ENCODE measurements around the gene COL6A3. TPM values are rescaled to one million over a fixed set of nuclear protein-coding genes. Genes with fewer than 3 reads are reported as not detected.

Gene COL6A3
- total and polyA plus RNA-seq, 2 donors, result 412 to 1,173 TPM

DNA sequence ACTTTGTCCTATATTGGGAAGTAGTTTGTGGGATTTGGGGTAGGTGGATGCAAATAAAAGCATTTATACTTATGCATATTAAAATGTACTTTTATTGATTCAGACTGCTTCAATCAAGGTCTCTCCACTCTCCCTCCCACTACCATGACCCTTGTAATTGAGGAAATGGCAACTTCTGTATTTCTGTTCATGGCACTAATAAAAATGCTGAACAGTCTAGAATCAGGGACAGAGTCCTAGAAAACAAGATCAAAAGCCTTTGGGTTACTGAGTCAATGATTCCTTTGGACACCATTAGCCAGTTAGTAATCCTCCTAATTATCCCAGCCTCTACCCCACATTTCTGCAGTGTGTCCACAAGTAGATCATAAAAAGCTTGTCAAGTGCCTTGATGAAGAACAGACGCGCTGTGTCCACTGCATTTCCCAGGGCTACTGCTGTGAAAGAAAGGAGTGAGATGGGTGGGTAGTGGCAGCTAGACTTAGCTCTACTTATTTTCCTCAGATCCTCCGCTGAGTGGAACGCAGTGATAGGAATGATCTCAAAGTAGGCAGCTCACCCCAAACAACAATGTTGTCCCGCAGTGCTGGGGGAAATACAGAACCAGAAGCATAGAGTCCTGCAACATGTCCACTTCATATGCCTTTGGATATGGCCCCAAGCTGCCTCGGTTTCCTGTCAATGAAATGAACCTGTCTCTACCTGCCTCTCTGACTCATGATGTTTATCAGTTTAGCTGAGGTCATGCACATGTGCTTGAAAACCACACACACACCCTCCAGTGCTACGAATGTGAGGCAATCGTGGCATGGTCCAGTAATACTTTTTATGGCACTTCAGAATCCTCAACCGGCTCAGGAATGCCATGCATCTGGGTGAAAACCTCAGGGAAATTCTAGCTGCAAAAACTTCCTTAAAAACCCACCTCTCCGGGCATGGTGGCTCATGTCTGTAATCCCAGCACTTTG is 115.5 kb downstream of the COL6A3 start:
- WGBS, result 48% methylated on average over 10 of the region's 10 CpGs
- H3K4me1 ChIP-seq (ENCODE audit: insufficient read depth), result peaks cover 3% of the 10 kb centered on the region
- no peak for DNase-seq (ENCODE audit: extremely low spot score)

DNA sequence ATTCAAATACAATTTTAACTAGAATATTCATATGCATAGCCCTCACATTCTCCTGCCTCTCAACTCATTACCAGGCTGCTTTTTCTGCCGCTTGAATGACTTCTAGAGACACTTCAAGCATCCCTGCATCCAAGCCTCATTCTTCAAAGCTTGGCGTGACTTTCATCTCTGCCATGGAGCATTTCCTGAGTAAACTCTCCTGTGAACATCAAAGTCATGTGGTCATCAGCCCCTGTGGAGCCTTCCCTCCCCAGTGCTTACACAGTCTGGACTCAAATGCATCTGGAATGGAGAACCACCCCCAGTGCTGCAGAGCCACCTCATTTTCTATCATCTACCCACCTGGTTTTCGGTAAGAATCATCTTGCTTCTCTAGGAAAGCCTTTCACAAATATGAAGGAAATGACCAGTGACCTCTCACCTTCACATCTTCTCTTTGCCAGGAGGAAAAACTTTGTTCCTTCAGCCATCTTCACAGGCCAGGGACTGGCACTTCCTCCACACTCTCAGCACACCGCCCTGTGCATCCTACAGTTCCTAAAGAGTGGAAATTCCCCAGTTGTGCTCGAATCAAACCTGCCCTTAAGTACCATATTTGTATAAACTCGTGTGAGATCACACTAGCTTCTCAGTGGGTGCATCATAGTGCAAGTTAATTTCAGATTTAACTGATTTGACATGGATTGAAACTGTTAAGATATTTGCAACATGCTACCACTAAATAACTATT is 116.4 kb downstream of the COL6A3 start:
- WGBS, result 67% methylated on average over 6 of the region's 6 CpGs
- Histone ChIP-seq H3K36me3 (ENCODE audit: insufficient read depth) (no peaks in the 10 kb centered on the region), H3K4me3 (ENCODE audit: low read depth, low read length) (no peak overlapping the region), H3K27ac (ENCODE audit: low read depth) (peak overlapping the region; percentile 28), H3K4me1 (ENCODE audit: insufficient read depth) (peaks cover 3% of the 10 kb centered on the region)
- DNase-seq (ENCODE audit: extremely low spot score), result no peak

More for the DNA sequence above, 115.5 kb downstream of the COL6A3 start:
- H3K27ac ChIP-seq (ENCODE audit: low read depth), result peak overlapping the region; percentile 68
- no peak overlapping the region for H3K4me3 ChIP-seq (ENCODE audit: low read depth, low read length)
- H3K36me3 ChIP-seq (ENCODE audit: insufficient read depth), result no peaks in the 10 kb centered on the region

DNA sequence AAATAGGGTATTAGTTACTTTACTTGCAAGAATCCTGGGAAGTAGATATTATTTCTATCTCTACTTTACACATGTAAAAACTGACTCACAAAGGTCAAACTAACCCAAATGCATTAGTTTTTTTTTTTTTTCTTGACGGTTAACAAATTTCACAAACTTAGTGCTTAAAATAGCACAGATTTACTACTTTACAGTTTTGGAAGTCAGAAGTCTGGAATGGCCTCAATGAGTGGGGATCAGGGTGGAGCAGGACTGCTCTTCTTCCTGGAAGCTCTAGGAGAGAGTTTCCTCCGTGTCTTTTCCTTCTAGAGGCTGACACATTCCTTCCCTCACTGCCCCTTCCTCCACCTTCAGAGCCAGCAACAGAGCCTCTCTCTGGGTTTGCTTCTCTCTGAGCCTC is 117.2 kb downstream of the COL6A3 start:
- DNase-seq (ENCODE audit: extremely low spot score), result no peak
- Histone ChIP-seq H3K4me1 (ENCODE audit: insufficient read depth) (peaks cover 3% of the 10 kb centered on the region), H3K27ac (ENCODE audit: low read depth) (peak overlapping the region; percentile 57)

DNA sequence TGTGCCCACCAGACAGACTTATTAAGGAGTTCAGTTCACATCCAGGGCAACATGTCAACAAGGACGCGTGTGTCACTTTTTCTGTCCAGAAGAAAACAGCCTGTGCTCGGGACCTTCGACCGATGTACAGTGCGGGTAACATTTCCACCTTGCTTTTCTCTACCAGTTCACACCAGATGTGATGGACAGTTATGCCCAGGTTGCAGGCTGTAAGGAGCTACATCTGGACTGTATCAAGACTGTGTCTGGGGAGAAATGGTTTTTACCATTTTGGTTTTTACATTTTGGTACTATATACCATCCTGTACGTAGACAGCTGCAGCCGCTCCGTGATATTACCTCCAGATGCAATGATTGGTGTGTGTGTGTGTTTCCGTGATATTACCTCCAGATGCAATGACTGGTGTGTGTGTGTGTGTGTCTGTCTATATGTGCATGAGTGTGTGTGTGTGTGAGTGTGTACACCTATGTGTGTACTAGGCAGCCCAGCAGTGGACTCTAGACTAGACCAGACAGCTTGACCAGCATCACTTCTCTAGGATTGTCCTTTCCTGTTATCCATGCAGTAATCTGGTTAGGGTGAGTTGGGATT is 118.0 kb downstream of the COL6A3 start:
- 96% methylated on average over 10 of the region's 10 CpGs for WGBS

More for the DNA sequence above, 117.2 kb downstream of the COL6A3 start:
- no peaks in the 10 kb centered on the region for H3K36me3 ChIP-seq (ENCODE audit: insufficient read depth)
- no peak overlapping the region for H3K4me3 ChIP-seq (ENCODE audit: low read depth, low read length)
- WGBS, result 22% methylated on average over 2 of the region's 2 CpGs

DNA sequence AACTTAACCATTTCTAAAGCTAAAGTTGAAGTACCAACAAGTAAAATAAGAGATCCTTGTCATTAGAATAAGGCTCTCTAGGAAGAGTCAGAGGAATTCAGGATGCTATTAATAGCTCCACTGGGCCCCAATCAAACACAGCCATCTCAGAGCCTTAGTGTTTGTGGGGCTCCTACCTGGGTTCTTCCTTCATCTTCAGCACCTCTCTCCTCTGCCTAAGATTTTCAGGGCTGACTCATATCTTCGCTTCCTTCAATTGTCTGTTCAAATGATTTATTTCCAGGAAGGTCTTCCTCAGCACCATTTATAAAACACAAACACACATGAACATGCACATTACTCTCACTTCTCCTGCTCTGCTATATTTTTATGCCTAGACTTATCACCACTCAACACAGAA is 119.5 kb downstream of the COL6A3 start:
- no peak for DNase-seq (ENCODE audit: extremely low spot score)
- no peaks in the 10 kb centered on the region for H3K36me3 ChIP-seq (ENCODE audit: insufficient read depth)
- WGBS, result 81% methylated on average over 1 of the region's 1 CpG
- peaks cover 3% of the 10 kb centered on the region for H3K4me1 ChIP-seq (ENCODE audit: insufficient read depth)
- no peak overlapping the region for H3K4me3 ChIP-seq (ENCODE audit: low read depth, low read length)
- no peak overlapping the region for H3K27ac ChIP-seq (ENCODE audit: low read depth)

More for the DNA sequence above, 118.0 kb downstream of the COL6A3 start:
- no peaks in the 10 kb centered on the region for H3K36me3 ChIP-seq (ENCODE audit: insufficient read depth)
- H3K4me3 ChIP-seq (ENCODE audit: low read depth, low read length), result no peak overlapping the region
- H3K4me1 ChIP-seq (ENCODE audit: insufficient read depth), result peaks cover 3% of the 10 kb centered on the region
- H3K27ac ChIP-seq (ENCODE audit: low read depth), result no peak overlapping the region
- DNase-seq (ENCODE audit: extremely low spot score), result no peak

DNA sequence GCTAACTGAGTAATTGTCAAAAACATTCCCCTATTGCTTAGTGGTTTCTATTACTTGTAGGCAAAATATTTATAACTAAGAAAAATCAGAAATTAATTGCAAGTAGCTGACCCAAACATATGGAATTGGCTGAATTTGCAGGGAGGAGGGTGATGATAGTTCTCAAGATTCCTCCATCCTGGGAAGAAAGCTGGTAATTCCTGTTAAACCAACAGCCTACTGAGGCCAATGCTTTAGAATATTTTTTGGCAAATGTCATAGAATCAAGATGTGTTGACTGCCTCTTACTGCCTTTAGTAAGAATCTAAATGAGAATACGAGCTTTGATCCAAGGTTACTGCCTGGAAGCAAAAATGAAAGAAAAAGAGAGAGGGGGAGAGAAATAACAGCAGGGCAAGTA is 120.0 kb downstream of the COL6A3 start:
- no peak for DNase-seq (ENCODE audit: extremely low spot score)
- Histone ChIP-seq H3K4me1 (ENCODE audit: insufficient read depth) (peaks cover 1% of the 10 kb centered on the region), H3K36me3 (ENCODE audit: insufficient read depth) (no peaks in the 10 kb centered on the region), H3K4me3 (ENCODE audit: low read depth, low read length) (no peak overlapping the region), H3K27ac (ENCODE audit: low read depth) (no peak overlapping the region)
- WGBS, result 27% methylated on average over 1 of the region's 1 CpG

DNA sequence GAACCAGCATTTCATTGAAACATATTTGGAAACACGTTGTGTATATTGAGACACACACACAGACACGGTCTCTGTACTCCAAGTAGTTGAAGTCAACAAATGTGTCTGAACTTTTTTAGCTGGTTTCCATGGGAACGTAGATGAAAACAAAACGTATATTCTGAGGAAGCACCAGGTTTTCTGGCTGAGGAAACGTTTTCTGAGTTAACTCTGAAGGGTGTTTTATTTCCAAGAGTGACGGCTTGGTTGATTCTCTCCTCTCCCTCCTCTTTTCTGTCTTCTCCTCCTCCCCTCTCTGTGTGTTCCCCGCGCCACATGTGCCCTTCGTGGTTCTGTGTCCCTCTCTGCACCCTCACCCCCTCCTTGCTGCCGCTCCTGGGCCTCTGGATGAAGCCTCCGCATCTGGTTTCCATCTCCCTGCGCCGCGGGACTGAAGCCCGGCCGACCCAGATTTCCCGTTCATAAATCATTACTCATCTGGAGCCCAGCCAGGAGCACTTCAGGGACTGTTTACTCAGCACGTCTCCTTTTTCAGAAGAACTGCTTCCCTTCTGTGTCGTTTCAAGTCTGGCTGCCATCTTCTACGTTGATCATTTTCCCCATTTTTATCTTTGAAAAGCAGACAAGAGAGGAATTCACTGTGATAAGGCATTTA is 122.7 kb downstream of the COL6A3 start:
- no peaks in the 10 kb centered on the region for H3K4me1 ChIP-seq (ENCODE audit: insufficient read depth)
- H3K36me3 ChIP-seq (ENCODE audit: insufficient read depth), result no peaks in the 10 kb centered on the region
- peak; percentile 98 for DNase-seq (ENCODE audit: extremely low spot score)
- H3K4me3 ChIP-seq (ENCODE audit: low read depth, low read length), result no peak overlapping the region
- under 1% methylated on average over 20 of the region's 20 CpGs for WGBS
- H3K27ac ChIP-seq (ENCODE audit: low read depth), result peak overlapping the region; percentile 23

DNA sequence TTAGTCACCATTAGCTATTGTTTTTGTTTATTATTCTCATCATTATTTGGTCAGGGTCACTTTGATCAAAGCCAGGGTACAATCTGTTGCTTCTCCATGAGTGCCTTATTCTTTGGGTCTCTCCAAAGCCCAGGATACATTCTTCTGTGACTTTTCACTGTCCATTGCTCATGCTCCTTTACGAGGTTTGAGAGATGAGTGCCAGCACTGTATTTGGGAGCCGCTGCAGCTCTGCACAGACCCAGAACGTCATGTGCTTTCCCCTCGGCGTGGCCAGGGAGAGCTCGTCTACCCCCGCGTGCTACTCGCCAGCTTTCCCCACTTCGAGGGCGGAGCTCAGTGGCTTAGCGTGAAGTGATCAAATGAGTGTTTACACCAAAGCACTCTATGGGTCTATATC is 123.7 kb downstream of the COL6A3 start:
- H3K36me3 ChIP-seq (ENCODE audit: insufficient read depth), result no peaks in the 10 kb centered on the region
- 25% methylated on average over 12 of the region's 12 CpGs for WGBS
- no peak overlapping the region for H3K4me3 ChIP-seq (ENCODE audit: low read depth, low read length)
- no peak for DNase-seq (ENCODE audit: extremely low spot score)
- H3K4me1 ChIP-seq (ENCODE audit: insufficient read depth), result no peaks in the 10 kb centered on the region
- peak overlapping the region; percentile 65 for H3K27ac ChIP-seq (ENCODE audit: low read depth)

DNA sequence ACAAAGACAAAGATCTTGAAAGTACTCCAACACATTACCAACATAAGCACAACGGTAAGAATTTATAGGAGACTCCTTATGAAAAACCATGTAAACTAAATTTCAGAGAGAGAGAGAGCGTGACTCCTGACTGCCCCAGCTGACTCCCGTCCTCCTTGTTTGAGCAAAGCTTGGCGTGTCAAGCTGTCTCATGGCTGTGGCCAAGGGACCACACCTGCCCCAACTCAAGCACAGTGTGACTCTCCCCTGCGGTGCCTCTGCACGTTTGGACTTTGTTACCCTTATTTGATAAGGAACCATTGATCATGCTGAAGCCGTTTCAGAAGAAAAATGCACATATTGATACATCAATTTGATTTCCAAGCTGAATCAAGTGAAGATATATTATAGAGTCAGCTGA is 124.8 kb downstream of the COL6A3 start:
- WGBS, result 43% methylated on average over 7 of the region's 7 CpGs
- no peak overlapping the region for H3K27ac ChIP-seq (ENCODE audit: low read depth)
- no peak for DNase-seq (ENCODE audit: extremely low spot score)
- H3K4me3 ChIP-seq (ENCODE audit: low read depth, low read length), result no peak overlapping the region
- H3K4me1 ChIP-seq (ENCODE audit: insufficient read depth), result no peaks in the 10 kb centered on the region
- H3K36me3 ChIP-seq (ENCODE audit: insufficient read depth), result no peaks in the 10 kb centered on the region

DNA sequence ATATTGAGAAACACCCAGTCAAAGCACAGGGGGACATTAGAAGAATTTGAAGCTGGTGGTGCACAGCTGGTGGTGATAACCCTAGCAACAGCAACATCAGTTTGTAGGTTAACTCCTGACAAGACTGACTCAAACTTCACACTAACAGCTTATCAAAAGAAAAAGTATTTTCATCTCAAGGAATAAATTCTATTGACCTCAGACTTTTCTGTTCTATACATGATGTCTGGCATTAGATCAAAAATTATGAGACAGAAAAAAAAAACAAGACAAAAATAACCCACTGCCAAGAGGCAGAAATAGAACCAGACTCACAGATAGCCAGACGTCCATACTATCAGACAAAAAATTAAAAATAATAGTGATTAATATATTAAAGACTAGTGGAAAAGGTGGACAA is 126.1 kb downstream of the COL6A3 start:
- 66% methylated on average over 1 of the region's 1 CpG for WGBS

DNA sequence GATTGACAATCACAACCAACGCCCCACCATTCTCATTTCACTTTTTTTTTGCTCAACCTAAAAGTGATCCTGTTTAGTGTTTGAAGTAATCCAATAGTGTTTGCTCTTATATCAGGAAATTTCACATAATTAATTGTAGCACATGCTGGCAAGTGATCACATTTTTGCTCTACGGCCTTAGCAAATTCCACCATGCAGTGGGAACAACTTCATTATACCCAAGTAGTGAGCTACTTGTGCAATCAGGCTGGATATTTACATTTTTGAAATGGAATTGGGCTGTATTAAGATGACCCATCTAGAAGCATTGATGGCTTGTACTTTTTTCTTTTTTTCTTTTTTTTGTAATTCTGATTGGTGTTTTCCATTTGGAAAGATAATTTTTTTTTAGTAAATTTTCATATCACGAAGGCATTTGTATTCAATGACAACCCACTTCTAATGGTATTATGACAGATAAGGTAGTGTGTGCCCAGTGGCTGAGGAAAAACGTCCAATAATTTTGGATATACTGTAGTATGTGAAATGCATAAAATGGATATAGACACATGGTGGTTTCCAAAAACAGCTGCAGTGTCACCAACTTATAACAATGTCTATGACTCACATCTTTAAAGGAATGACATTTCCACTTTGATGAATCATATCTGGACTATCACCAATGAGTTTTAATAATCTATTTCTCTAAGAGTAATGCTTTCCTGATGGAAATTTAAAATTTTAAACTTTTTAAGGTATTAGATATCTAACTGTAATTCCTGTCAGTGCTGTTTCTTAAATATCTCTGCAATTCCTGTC is 130.6 kb downstream of the COL6A3 start:
- no peak overlapping the region for H3K4me3 ChIP-seq (ENCODE audit: low read depth, low read length)
- no peaks in the 10 kb centered on the region for H3K36me3 ChIP-seq (ENCODE audit: insufficient read depth)
- WGBS, result 82% methylated on average over 4 of the region's 4 CpGs
- H3K4me1 ChIP-seq (ENCODE audit: insufficient read depth), result no peaks in the 10 kb centered on the region
- no peak for DNase-seq (ENCODE audit: extremely low spot score)
- no peak overlapping the region for H3K27ac ChIP-seq (ENCODE audit: low read depth)

More for the DNA sequence above, 126.1 kb downstream of the COL6A3 start:
- Histone ChIP-seq H3K27ac (ENCODE audit: low read depth) (no peak overlapping the region), H3K36me3 (ENCODE audit: insufficient read depth) (no peaks in the 10 kb centered on the region), H3K4me3 (ENCODE audit: low read depth, low read length) (no peak overlapping the region), H3K4me1 (ENCODE audit: insufficient read depth) (no peaks in the 10 kb centered on the region)
- DNase-seq (ENCODE audit: extremely low spot score), result no peak

DNA sequence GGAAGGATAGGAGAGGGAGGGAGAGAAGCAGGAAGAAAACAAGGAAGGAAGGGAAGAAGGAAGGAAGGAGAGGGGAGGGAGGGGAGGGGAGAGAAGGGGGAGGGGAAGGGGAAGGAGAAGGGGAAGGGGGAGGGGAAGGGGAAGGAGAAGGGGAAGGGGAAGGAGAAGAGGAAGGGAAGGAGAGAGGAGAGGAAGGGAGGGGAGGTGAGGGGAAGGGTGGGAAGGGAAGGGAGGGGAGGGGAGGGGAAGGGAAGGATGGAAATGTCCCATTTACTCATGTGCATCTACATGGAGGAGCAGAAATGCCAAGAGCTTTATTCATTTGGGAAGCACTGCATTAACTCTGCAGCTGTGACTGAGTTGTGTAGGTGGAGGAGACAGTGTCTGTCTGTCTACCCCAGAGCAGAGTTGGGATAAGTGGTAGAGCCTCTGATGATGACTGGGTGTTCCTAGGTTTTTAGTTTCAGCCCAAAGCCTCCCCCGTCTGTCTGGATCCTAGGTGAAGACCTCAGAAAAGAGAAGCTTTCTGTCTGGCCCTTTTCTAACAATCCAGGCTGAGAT is 131.3 kb downstream of the COL6A3 start:
- no peaks in the 10 kb centered on the region for H3K36me3 ChIP-seq (ENCODE audit: insufficient read depth)
- H3K27ac ChIP-seq (ENCODE audit: low read depth), result no peak overlapping the region
- DNase-seq (ENCODE audit: extremely low spot score), result no peak
- H3K4me1 ChIP-seq (ENCODE audit: insufficient read depth), result no peaks in the 10 kb centered on the region
- no peak overlapping the region for H3K4me3 ChIP-seq (ENCODE audit: low read depth, low read length)
- WGBS, result 83% methylated on average over 1 of the region's 1 CpG

Data from urinary bladder (tissue), 4 donors.